OCI-LY1 (cell line): ENCODE results near the gene OPHN1.

Source experiments
- H2AFZ ChIP-seq: fragments of 200-600 bp; sonication (generic), shearing (Covaris generic); 2 replicates; pipeline ENCODE4 v1.6.0; 2014; ENCODE audit warnings: antibody characterized with exemption, mild to moderate bottlenecking, low read length
- H3F3A ChIP-seq: fragments of 200-600 bp; sonication (generic), shearing (Covaris generic); 2 replicates; pipeline ENCODE4 v1.6.0; 2014; ENCODE audit warnings: mild to moderate bottlenecking, antibody characterized with exemption, low read length, moderate library complexity; ENCODE audit not compliant: insufficient read depth
- H3K27ac ChIP-seq: fragments of 200-600 bp; sonication (generic); 2 replicates; pipeline ENCODE4 v1.5.1; 2014; ENCODE audit warnings: low read length, mixed run types, mild to moderate bottlenecking, low read depth; ENCODE audit not compliant: poor library complexity, severe bottlenecking
- H3K27me3 ChIP-seq: fragments of 200-600 bp; sonication (generic); 2 replicates; pipeline ENCODE4 v1.6.0; 2014; ENCODE audit warnings: antibody characterized with exemption, mild to moderate bottlenecking, low read length, moderate library complexity; ENCODE audit not compliant: insufficient read depth
- H3K36me3 ChIP-seq: fragments of 200-600 bp; sonication (generic); 2 replicates; pipeline ENCODE4 v1.6.1; 2014; ENCODE audit warnings: mild to moderate bottlenecking, antibody characterized with exemption, low read length, moderate library complexity, mixed read lengths; ENCODE audit not compliant: insufficient read depth
- H3K4me1 ChIP-seq: fragments of 200-600 bp; sonication (generic); 2 replicates; pipeline ENCODE4 v1.5.1; 2014; ENCODE audit warnings: mild to moderate bottlenecking, low read length, moderate library complexity; ENCODE audit not compliant: insufficient read depth, severe bottlenecking
- H3K4me2 ChIP-seq: fragments of 200-600 bp; sonication (generic), shearing (Covaris generic); 2 replicates; pipeline ENCODE4 v1.6.1; 2014; ENCODE audit warnings: low read length
- H3K4me3 ChIP-seq: fragments of 200-600 bp; sonication (generic); 2 replicates; pipeline ENCODE4 v1.5.1; 2014; ENCODE audit warnings: low read length, low read depth, mild to moderate bottlenecking, mixed read lengths; ENCODE audit not compliant: poor library complexity, severe bottlenecking
- H3K79me2 ChIP-seq: fragments of 200-600 bp; shearing (Covaris generic); 2 replicates; pipeline ENCODE4 v1.6.1; 2016; ENCODE audit warnings: mixed run types, low read length, mixed read lengths; ENCODE audit not compliant: insufficient read depth
- H3K9ac ChIP-seq: fragments of 200-600 bp; sonication (generic), shearing (Covaris generic); 2 replicates; pipeline ENCODE4 v1.6.1; 2014; ENCODE audit warnings: mild to moderate bottlenecking, low read length, mixed read lengths
- H3K9me2 ChIP-seq: fragments of 200-600 bp; sonication (generic), shearing (Covaris generic); 2 replicates; pipeline ENCODE4 v1.6.1; 2014; ENCODE audit warnings: low read depth, mild to moderate bottlenecking, low read length, mixed read lengths
- H3K9me3 ChIP-seq: fragments of 200-600 bp; shearing (Covaris generic); 2 replicates; pipeline ENCODE4 v1.6.1; 2014; ENCODE audit warnings: low read length, mixed read lengths
- H4K20me1 ChIP-seq: fragments of 200-600 bp; sonication (generic), shearing (Covaris generic); 2 replicates; pipeline ENCODE4 v1.6.0; 2016; ENCODE audit warnings: mild to moderate bottlenecking, low read length; ENCODE audit not compliant: insufficient read depth
- CTCF ChIP-seq: fragments of 200-600 bp; sonication (generic), shearing (Covaris generic); IDR thresholded peaks from 2 replicates; pipeline ENCODE4 v1.5.1; 2017; ENCODE audit warnings: mild to moderate bottlenecking, antibody characterized with exemption, low read length, moderate library complexity, mixed read lengths
- EZH2 ChIP-seq: fragments of 200-600 bp; sonication (generic), shearing (Covaris generic); IDR thresholded peaks from 2 replicates; pipeline ENCODE4 v1.8.0; 2017; ENCODE audit warnings: borderline replicate concordance, mixed run types, mild to moderate bottlenecking, antibody characterized with exemption, low read length, moderate library complexity, mixed read lengths

The OPHN1 gene

GRCh38 chrX:68113837-68114572 is 319.3 kb downstream of the OPHN1 start:
- Histone ChIP-seq H3K27ac (no peak overlapping the region), H3F3A (no peaks in the 10 kb centered on the region), H3K4me1 (no peaks in the 10 kb centered on the region), H2AFZ (no peak overlapping the region), H4K20me1 (no peaks in the 10 kb centered on the region), H3K9me3 (no peaks in the 10 kb centered on the region), H3K79me2 (no peaks in the 10 kb centered on the region), H3K4me2 (no peak overlapping the region), H3K4me3 (no peak overlapping the region), H3K9ac (no peak overlapping the region), H3K36me3 (no peaks in the 10 kb centered on the region), H3K27me3 (no peaks in the 10 kb centered on the region), H3K9me2 (no peaks in the 10 kb centered on the region)
- TF ChIP-seq EZH2, result no peak
- TF ChIP-seq CTCF, result no peak

- no peaks in the 10 kb centered on the region for H3K9me3 ChIP-seq
- no peaks in the 10 kb centered on the region for H3K27me3 ChIP-seq
- H3K27ac ChIP-seq, result no peak overlapping the region
- no peaks in the 10 kb centered on the region for H3K36me3 ChIP-seq
- no peaks in the 10 kb centered on the region for H3K79me2 ChIP-seq
- no peaks in the 10 kb centered on the region for H3K9me2 ChIP-seq
- no peaks in the 10 kb centered on the region for H3F3A ChIP-seq
- H3K4me1 ChIP-seq, result no peaks in the 10 kb centered on the region
- H3K9ac ChIP-seq, result no peak overlapping the region
- no peak overlapping the region for H3K4me2 ChIP-seq
- H2AFZ ChIP-seq, result no peak overlapping the region
- H4K20me1 ChIP-seq, result no peaks in the 10 kb centered on the region
- H3K4me3 ChIP-seq, result no peak overlapping the region
- TF ChIP-seq CTCF (no peak), EZH2 (no peak)
Measured at GRCh38 chrX:68112321-68112720, 321.0 kb downstream of the OPHN1 start.

- H3K9me3 ChIP-seq, result no peaks in the 10 kb centered on the region
- H3K79me2 ChIP-seq, result no peaks in the 10 kb centered on the region
- no peaks in the 10 kb centered on the region for H3K9me2 ChIP-seq
- no peak overlapping the region for H3K4me2 ChIP-seq
- no peak overlapping the region for H3K9ac ChIP-seq
- no peaks in the 10 kb centered on the region for H3K36me3 ChIP-seq
- no peak overlapping the region for H2AFZ ChIP-seq
- H3K4me1 ChIP-seq, result no peaks in the 10 kb centered on the region
- H3F3A ChIP-seq, result no peaks in the 10 kb centered on the region
- no peaks in the 10 kb centered on the region for H4K20me1 ChIP-seq
- H3K27ac ChIP-seq, result no peak overlapping the region
- H3K4me3 ChIP-seq, result no peak overlapping the region
- TF ChIP-seq CTCF, result no peak
- no peak for TF ChIP-seq EZH2
- no peaks in the 10 kb centered on the region for H3K27me3 ChIP-seq
Measured at GRCh38 chrX:68109162-68109561, 324.1 kb downstream of the OPHN1 start.
